Endodermal cell (in vitro differentiated cells): Measurements from ENCODE around the gene TXNDC9. TPM values are rescaled to one million over a fixed set of nuclear protein-coding genes. Genes with fewer than 3 reads are reported as not detected.

ENCODE experiments used
- DNase-seq: peaks from one replicate; pipeline ENCODE4 v3.0.0-alpha.2; 2017
- H3K27ac ChIP-seq: 2 replicates; pipeline ENCODE4 v1.5.1; 2013; ENCODE audit warnings: mild to moderate bottlenecking, low read depth, low read length, moderate library complexity
- H3K27me3 ChIP-seq: 2 replicates; pipeline ENCODE4 v1.6.1; 2013; ENCODE audit warnings: mild to moderate bottlenecking, low read length, moderate library complexity; ENCODE audit not compliant: insufficient read depth, control insufficient read depth, poor library complexity, severe bottlenecking
- H3K36me3 ChIP-seq: 2 replicates; pipeline ENCODE4 v1.7.0; 2013; ENCODE audit warnings: mild to moderate bottlenecking, low read length, moderate library complexity; ENCODE audit not compliant: control insufficient read depth, insufficient read depth
- H3K4me1 ChIP-seq: one replicate; pipeline ENCODE4 v1.7.0; 2013; ENCODE audit warnings: low read length; ENCODE audit not compliant: control insufficient read depth, insufficient read depth
- H3K4me3 ChIP-seq: 2 replicates; pipeline ENCODE4 v1.5.1; 2013; ENCODE audit warnings: mild to moderate bottlenecking, low read length, moderate library complexity
- H3K9ac ChIP-seq: 2 replicates; pipeline ENCODE4 v1.6.1; 2013; ENCODE audit warnings: mild to moderate bottlenecking, low read length, moderate library complexity; ENCODE audit not compliant: poor library complexity, severe bottlenecking; ENCODE audit errors: extremely low read depth
- H3K9me3 ChIP-seq: 2 replicates; pipeline ENCODE4 v1.6.1; 2013; ENCODE audit warnings: mild to moderate bottlenecking, low read length, moderate library complexity; ENCODE audit not compliant: control insufficient read depth
- H3K27ac Mint-ChIP-seq: 2 replicates; pipeline ENCODE4 v1.8.0; 2020; ENCODE audit warnings: mixed read lengths
- H3K27me3 Mint-ChIP-seq: 2 replicates; pipeline ENCODE4 v1.8.0; 2021; ENCODE audit warnings: mild to moderate bottlenecking, mixed read lengths; ENCODE audit not compliant: insufficient read depth
- H3K36me3 Mint-ChIP-seq: 2 replicates; pipeline ENCODE4 v1.8.0; 2020; ENCODE audit warnings: low read depth, mixed read lengths
- H3K4me1 Mint-ChIP-seq: 2 replicates; pipeline ENCODE4 v1.8.0; 2020; ENCODE audit warnings: mixed read lengths
- H3K4me3 Mint-ChIP-seq: 2 replicates; pipeline ENCODE4 v1.8.0; 2020; ENCODE audit warnings: mild to moderate bottlenecking, moderate library complexity, mixed read lengths
- H3K9me3 Mint-ChIP-seq: 2 replicates; pipeline ENCODE4 v1.8.0; 2020; ENCODE audit warnings: mild to moderate bottlenecking, mixed read lengths
- WGBS, 2 experiments: methylation state at CpG; one replicate each; pipeline versions ENCODE4 v1.1.5 to v1.1.7; 2013; ENCODE audit warnings: missing lambda C conversion rate in 2 of 2, mixed read lengths in 1 of 2; ENCODE audit not compliant: insufficient coverage in 1 of 2, insufficient read length in 1 of 2; 5-methylcytosine and 5-hydroxymethylcytosine counted together
- total RNA-seq, 2 donors: library from RNA; stranded (reverse); fragmentation: NEBNext Ultra II Directional in 1 of 2; extraction: Animal tissue kit (Norgen Biotek cat#: 25700) in 1 of 2; gene quantifications; 2 replicates in 1 of 2; 3 replicates in 1 of 2; pipeline ENCODE4 v1.2.1, GENCODE V29; 2021
- TF ChIP-seq, protein P1 (sequence below): fragments of 200-600 bp; sonication (generic); conservative IDR thresholded peaks from 2 replicates; pipeline ENCODE4 v1.5.0; 2021; ENCODE audit warnings: antibody characterized with exemption, mild to moderate bottlenecking

The TXNDC9 gene
- total RNA-seq, 2 donors from 2014 or later = 32.7 to 32.8 TPM

- Mint-ChIP-seq H3K27me3 (no peaks in the 10 kb centered on the region), H3K4me1 (no peaks in the 10 kb centered on the region), H3K4me3 (no peak overlapping the region), H3K9me3 (no peaks in the 10 kb centered on the region), H3K27ac (no peak overlapping the region), H3K36me3 (no peaks in the 10 kb centered on the region)
- TF ChIP-seq, protein P1, sequence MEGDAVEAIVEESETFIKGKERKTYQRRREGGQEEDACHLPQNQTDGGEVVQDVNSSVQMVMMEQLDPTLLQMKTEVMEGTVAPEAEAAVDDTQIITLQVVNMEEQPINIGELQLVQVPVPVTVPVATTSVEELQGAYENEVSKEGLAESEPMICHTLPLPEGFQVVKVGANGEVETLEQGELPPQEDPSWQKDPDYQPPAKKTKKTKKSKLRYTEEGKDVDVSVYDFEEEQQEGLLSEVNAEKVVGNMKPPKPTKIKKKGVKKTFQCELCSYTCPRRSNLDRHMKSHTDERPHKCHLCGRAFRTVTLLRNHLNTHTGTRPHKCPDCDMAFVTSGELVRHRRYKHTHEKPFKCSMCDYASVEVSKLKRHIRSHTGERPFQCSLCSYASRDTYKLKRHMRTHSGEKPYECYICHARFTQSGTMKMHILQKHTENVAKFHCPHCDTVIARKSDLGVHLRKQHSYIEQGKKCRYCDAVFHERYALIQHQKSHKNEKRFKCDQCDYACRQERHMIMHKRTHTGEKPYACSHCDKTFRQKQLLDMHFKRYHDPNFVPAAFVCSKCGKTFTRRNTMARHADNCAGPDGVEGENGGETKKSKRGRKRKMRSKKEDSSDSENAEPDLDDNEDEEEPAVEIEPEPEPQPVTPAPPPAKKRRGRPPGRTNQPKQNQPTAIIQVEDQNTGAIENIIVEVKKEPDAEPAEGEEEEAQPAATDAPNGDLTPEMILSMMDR = no peak
- DNase-seq = no peak
- no peaks in the 10 kb centered on the region for H3K9me3 ChIP-seq
- no peaks in the 10 kb centered on the region for H3K27me3 ChIP-seq
- WGBS, 2 experiments = 83 to 92% methylated on average over 1 to 7 of the region's 7 CpGs
- no peak overlapping the region for H3K4me3 ChIP-seq
- H3K4me1 ChIP-seq = no peaks in the 10 kb centered on the region
- no peak overlapping the region for H3K27ac ChIP-seq
- no peak overlapping the region for H3K9ac ChIP-seq
- no peaks in the 10 kb centered on the region for H3K36me3 ChIP-seq
Observed at GRCh38 chr2:99299580-99299979, 36.6 kb downstream of the TXNDC9 start.

DNA sequence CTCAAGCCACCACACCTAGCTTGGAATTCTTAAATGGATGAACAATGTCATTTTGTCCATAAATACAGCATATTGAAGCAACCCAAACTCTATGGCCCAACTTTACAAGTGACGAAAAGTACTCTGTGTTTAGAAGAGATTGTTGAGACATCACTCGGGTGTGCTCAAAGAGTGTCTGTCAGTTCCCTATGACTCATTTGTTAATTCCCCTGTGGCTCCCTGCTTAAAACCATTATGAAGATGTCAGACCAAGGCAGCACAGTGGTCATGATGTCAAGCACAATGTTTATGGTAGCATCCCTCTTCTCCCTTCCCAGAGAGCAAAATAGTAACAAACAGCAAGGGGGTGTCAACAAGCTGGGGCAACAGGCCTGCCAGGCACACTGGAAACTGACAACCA, 38.1 kb downstream of the TXNDC9 start:
- Mint-ChIP-seq H3K27ac (no peak overlapping the region), H3K4me3 (no peak overlapping the region), H3K4me1 (no peaks in the 10 kb centered on the region), H3K36me3 (no peaks in the 10 kb centered on the region), H3K27me3 (no peaks in the 10 kb centered on the region), H3K9me3 (no peaks in the 10 kb centered on the region)
- H3K27me3 ChIP-seq = no peaks in the 10 kb centered on the region
- H3K36me3 ChIP-seq = no peaks in the 10 kb centered on the region
- no peaks in the 10 kb centered on the region for H3K9me3 ChIP-seq
- no peaks in the 10 kb centered on the region for H3K4me1 ChIP-seq
- no peak overlapping the region for H3K27ac ChIP-seq
- no peak for DNase-seq
- TF ChIP-seq, protein P1 = no peak
- H3K4me3 ChIP-seq = no peak overlapping the region
- no peak overlapping the region for H3K9ac ChIP-seq
- 88 to 100% methylated on average over 2 of the region's 2 CpGs for WGBS, 2 experiments

GRCh38 chr2:99285526-99285925, 50.6 kb downstream of the TXNDC9 start:
- no peak for DNase-seq
- Histone ChIP-seq H3K9me3 (peaks cover 3% of the 10 kb centered on the region), H3K27ac (no peak overlapping the region), H3K27me3 (no peaks in the 10 kb centered on the region), H3K4me3 (no peak overlapping the region), H3K36me3 (no peaks in the 10 kb centered on the region), H3K4me1 (no peaks in the 10 kb centered on the region), H3K9ac (no peak overlapping the region)
- H3K4me3 Mint-ChIP-seq = no peak overlapping the region
- no peaks in the 10 kb centered on the region for H3K27me3 Mint-ChIP-seq
- no peak overlapping the region for H3K27ac Mint-ChIP-seq
- H3K9me3 Mint-ChIP-seq = peaks cover 2% of the 10 kb centered on the region
- peaks cover 7% of the 10 kb centered on the region for H3K36me3 Mint-ChIP-seq
- 92 to 98% methylated on average over 4 to 7 of the region's 7 CpGs for WGBS, 2 experiments
- TF ChIP-seq, protein P1 = no peak
- H3K4me1 Mint-ChIP-seq = no peaks in the 10 kb centered on the region
